ENCODE data around the gene EPN3.

Gene EPN3

GRCh38 chr17:50551433-50551815 is 18.9 kb downstream of the EPN3 start:
- no peak for DNase-seq

GRCh38 chr17:50551884-50552283 is 19.3 kb downstream of the EPN3 start:
- DNase-seq: no peak

- no peak for DNase-seq
Measured at GRCh38 chr17:50554201-50554600, 21.7 kb downstream of the EPN3 start.

- no peak for DNase-seq
Measured at GRCh38 chr17:50556803-50557202, 24.3 kb downstream of the EPN3 start.

GRCh38 chr17:50557630-50558029 is 25.1 kb downstream of the EPN3 start:
- DNase-seq: no peak

- no peak for DNase-seq
Measured at GRCh38 chr17:50558091-50558490, 25.6 kb downstream of the EPN3 start.

GRCh38 chr17:50558581-50558940 is 26.0 kb downstream of the EPN3 start:
- no peak for DNase-seq

GRCh38 chr17:50558941-50559614 is 26.5 kb downstream of the EPN3 start:
- peak; percentile 35 for DNase-seq

- peak; percentile 41 for DNase-seq
Measured at GRCh38 chr17:50559674-50560184, 27.2 kb downstream of the EPN3 start.

- DNase-seq: peak; percentile 78
Measured at GRCh38 chr17:50560185-50560824, 27.8 kb downstream of the EPN3 start, which contains the start of gene CACNA1G. Gene CACNA1G, plus strand, starts transcription at chr17:50560715. Its CDS starts 745 bp downstream, at chr17:50561460.

- no peak for DNase-seq
Measured at GRCh38 chr17:50560931-50561745, 28.6 kb downstream of the EPN3 start.

- DNase-seq: no peak
Measured at GRCh38 chr17:50561746-50562141, 29.2 kb downstream of the EPN3 start.

GRCh38 chr17:50562242-50563091 is 29.9 kb downstream of the EPN3 start:
- DNase-seq: no peak

- DNase-seq: no peak
Measured at GRCh38 chr17:50563092-50563511, 30.6 kb downstream of the EPN3 start.

- peak; percentile 42 for DNase-seq
Measured at GRCh38 chr17:50564916-50565315, 32.4 kb downstream of the EPN3 start.

- DNase-seq: no peak
Measured at GRCh38 chr17:50565402-50566350, 33.1 kb downstream of the EPN3 start.

- DNase-seq: no peak
Measured at GRCh38 chr17:50566886-50567285, 34.4 kb downstream of the EPN3 start.

- no peak for DNase-seq
Measured at GRCh38 chr17:50568659-50569058, 36.1 kb downstream of the EPN3 start.

GRCh38 chr17:50569592-50569991 is 37.1 kb downstream of the EPN3 start:
- no peak for DNase-seq

- DNase-seq: no peak
Measured at GRCh38 chr17:50570032-50570431, 37.5 kb downstream of the EPN3 start.

GRCh38 chr17:50570528-50570927 is 38.0 kb downstream of the EPN3 start:
- no peak for DNase-seq

All from MV-4-11 (cell line).